ENCODE data around the gene UNC5CL.

UNC5CL gene

DNA sequence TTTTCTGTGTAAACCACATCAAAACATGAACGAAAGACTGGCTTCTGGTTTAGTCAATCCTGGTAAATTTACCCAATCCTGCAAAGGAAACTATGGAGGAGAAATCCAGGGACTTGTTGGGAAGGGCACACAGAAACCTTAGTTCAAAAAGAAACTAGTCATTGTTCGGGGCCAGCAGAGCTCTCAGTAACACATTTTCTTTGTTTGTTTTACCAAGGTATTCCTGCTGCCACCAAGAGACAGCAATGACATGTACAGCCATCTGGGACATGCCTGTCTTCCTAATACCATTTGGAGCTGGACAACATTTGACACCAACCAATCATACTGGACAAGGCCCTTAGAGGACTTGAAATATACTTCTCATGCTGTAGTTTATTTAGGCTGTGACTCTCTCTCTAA is 24.9 kb upstream of the UNC5CL start:
- DNase-seq (ENCODE audit: low spot score): no peak

DNA sequence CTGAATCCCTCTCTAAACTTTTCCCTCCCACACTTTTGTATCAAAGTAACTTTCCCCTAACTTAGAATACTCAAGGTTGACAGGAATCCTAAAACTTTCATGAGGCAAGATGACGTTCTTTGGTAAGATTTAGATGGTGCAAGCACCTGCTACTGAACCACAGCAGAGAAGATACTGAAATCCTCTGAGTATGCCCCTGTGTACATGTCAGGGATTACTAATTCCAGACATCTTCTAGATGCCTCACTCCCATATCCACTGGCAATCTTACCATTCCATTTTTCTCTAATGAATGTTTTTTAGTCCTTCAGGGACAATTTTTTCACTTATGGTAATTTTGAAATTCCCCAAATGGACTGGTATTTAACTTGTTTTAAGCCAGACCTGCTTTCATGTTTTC is 23.0 kb upstream of the UNC5CL start:
- DNase-seq (ENCODE audit: low spot score): no peak

DNA sequence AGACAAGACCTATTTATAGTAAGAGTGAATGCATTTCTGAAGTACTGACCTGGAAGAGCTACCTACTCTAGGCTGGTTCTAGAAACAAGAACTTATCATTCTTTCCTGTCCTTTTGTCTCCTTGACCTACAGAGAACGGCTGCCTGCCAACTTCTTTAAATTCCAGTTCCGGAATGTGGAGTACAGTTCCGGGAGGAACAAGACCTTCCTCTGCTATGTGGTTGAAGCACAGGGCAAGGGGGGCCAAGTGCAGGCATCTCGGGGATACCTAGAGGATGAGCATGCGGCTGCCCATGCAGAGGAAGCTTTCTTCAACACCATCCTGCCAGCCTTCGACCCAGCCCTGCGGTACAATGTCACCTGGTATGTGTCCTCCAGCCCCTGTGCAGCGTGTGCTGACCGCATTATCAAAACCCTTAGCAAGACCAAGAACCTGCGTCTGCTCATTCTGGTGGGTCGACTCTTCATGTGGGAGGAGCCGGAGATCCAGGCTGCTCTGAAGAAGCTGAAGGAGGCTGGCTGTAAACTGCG is 22.2 kb upstream of the UNC5CL start:
- DNase-seq (ENCODE audit: low spot score): no peak

DNA sequence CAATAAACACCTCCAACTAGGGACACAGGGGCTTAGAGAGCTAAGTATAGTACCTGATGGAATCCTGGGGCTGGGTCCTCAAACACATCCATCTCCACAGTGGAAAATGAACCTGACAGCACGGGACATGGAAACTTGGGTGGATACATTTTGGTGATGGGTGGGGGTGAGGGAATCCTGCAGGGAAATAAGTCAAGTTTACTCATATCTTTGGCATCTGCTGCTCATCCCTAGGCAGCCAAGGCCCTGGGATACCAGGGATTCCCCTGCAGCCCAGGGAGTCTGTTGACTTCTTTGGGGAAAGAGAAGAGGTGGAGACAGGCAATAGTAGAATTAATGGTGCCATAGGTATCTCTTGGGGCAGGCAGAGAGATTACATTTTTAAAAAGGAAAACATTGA is 20.5 kb upstream of the UNC5CL start:
- no peak for DNase-seq (ENCODE audit: low spot score)

DNA sequence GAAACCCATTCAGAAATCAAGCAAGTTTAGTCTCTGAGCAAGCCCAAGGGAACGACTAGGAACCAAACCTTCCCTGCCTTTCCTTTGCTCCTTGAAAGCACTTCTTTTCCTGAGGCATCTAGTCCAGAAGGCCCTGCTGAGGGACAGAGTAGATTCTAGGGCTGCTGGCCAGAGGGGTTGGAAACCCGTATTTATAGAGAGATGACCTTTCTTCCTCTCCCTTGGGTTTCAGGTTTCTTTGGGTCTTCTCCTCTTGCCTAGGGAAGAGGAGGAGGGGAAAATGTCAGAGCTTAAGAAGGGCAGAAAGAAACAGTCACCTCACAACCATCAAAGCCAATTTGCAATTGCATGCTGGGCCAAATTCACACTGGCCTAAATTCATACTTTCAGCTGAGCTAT is 19.8 kb upstream of the UNC5CL start:
- DNase-seq (ENCODE audit: low spot score): no peak

DNA sequence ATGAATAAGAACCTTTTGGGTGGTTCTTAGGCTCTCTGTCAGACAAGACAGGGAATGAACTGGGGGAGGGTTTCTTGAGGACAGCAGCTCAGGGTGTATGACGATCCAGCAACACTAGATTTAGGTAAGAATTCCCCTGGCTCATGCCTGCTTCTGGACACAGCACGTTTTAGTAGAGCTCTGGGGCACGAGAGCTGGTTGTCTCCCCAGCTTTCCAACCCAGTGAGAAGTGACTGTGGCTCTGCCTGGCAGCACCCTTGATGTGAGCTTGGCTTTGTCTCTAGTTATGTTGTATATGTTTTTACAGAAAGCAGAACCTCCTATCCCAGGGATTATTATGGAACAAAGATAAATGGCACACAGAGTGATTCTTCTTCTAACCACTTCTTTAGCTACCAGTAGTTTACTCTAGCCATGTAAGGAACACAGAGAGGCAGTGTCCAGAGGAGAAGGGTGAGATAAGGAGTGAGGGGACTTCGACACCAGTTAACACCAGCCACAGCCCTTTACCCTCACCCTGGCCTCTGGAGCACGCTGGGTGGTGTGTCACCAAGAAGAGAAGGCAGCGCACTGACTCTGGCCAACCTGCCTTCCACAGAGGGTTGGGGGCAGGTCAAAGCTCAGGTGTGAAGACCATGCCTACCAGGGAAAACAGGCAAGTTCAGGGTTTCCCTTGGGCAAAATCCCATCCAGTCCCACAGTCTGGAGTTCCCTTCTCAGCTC is 17.9 kb upstream of the UNC5CL start:
- no peak for DNase-seq (ENCODE audit: low spot score)

DNA sequence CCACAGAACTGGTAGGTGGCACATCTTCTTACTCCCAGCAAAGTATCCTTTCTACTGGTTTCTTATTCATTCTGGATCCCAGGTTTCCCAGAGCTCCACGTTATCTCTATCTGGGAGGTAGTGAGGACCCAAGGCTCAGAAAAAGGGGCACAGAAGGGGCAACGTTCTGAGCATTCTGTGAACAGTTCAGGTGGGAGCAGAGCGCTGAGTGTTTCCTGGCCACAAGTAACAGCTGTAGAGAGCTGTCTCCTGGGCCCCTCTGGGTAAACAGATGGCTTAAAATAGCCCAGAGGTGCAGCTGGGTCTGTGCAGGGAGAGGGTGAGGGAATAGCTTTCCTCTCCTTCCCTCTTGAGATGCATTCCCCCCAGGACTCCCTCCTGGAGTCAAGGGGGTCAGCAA is 16.1 kb upstream of the UNC5CL start:
- no peak for DNase-seq (ENCODE audit: low spot score)

DNA sequence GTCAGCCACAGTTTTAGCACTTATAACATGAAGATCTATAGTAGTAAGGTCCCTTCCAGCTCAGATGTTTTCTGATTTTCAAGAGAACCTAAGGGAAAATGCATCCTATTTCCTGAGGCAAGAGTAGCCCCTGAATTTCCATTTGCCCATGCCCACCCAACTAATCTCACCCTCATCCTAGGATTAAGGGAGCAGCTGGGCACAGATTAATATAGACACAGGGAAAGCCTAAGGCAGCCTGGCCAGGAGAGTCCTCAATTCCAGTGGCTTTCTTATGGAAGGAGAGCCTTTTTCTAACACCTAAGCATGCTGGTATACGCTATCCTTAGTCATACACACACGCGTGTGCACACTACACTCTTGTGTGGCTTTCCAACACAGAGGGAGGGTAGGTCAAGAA is 15.5 kb upstream of the UNC5CL start:
- no peak for DNase-seq (ENCODE audit: low spot score)

DNA sequence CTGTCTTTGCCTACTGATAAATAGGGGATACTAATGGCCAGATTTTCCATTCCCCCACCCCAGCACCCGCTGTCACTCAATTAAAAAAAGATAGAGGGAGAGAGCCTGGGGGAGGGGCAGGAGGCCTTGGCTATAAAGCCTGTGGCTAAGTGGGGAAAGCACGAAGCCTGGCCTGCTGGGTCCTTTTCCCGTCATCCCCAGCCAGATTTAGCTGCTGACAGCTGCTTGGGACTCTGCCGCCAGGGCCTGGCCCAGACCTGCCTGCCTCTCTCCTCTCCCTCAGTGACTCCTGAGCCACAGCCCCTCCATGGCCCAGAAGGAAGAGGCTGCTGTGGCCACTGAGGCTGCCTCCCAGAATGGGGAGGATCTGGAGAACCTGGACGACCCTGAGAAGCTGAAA is 14.0 kb upstream of the UNC5CL start, which contains the start of gene APOBEC2:
Gene APOBEC2, plus strand, starts transcription at position 162 of the 400 bp plus-strand sequence. Its CDS starts 146 bp downstream, at position 308.
- DNase-seq (ENCODE audit: low spot score): no peak

DNA sequence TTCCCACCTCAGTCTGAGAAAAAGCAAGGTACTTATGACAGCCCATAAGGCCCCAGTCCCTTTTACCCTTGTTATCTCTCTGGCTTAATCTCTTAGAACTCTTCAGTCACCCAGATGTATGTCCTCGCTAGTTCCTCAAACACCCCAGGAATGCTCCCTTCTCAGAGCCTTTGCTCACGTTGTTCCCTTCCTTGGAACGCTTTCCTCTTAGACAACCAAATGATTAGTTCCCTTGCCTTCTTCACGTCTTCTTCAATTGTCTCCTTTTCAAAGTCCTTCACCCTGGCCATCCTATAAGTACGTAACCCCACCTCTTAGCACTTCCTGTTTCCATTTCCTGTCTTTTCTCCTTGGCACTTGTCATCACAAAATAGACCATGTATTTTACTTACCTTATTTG is 12.9 kb upstream of the UNC5CL start:
- DNase-seq (ENCODE audit: low spot score): no peak

DNA sequence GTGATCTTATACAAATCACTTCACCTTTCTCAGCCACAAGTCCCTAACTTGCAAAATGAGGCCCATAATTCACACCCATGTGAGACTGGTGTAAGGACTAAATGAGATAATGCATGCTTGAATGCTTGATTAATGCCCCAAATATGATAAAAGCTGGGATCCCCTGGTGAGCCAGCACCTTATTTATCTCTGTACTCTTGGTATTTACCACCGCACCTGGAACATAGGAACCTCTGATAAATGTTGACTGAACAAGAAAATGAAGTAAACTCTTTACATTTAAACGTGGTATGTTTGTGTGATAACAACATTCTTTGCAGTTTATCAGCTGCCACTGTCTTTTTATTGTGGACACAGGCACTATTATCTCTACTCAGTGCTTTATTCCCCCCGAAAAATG is 11.5 kb upstream of the UNC5CL start:
- no peak for DNase-seq (ENCODE audit: low spot score)

DNA sequence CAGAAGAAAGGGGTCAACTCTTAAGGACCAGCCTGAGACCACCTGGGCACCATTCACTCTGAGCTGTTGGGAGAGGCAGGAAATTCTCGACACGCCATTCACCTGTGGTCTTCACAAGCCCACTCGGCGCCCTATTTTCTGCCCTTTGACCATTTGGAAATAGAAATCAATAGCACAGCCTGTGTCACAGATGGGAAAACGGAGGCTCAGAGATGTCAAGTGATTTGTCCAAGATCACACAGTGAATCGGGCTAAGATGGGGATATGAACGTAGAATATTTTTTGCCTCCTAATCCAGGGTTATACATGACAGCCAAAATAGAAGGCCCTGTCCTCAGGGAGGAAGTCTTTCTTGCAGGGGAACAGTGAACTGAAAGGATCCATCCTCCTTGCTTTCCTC is 10.9 kb upstream of the UNC5CL start:
- DNase-seq (ENCODE audit: low spot score): no peak

DNA sequence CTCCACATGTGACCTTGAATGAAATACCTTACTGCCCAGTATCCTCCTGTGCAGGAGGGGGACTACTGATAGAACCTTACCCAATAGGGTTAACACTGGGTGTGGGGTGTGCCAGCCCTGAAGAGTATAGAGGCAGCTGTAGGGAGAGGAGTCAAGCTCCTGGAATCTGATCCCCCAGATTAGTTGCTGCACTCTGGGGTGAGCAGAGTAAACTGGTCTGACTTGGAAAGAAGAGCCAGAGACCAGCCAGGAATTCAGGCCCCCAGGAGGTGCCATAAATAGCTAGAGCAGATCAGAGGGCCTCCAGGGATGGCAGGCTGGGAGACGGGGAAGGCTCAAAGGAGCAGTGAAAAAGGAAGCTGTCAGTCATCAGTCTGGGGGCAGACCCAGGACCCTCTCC is 10.5 kb upstream of the UNC5CL start:
- DNase-seq (ENCODE audit: low spot score): no peak

DNA sequence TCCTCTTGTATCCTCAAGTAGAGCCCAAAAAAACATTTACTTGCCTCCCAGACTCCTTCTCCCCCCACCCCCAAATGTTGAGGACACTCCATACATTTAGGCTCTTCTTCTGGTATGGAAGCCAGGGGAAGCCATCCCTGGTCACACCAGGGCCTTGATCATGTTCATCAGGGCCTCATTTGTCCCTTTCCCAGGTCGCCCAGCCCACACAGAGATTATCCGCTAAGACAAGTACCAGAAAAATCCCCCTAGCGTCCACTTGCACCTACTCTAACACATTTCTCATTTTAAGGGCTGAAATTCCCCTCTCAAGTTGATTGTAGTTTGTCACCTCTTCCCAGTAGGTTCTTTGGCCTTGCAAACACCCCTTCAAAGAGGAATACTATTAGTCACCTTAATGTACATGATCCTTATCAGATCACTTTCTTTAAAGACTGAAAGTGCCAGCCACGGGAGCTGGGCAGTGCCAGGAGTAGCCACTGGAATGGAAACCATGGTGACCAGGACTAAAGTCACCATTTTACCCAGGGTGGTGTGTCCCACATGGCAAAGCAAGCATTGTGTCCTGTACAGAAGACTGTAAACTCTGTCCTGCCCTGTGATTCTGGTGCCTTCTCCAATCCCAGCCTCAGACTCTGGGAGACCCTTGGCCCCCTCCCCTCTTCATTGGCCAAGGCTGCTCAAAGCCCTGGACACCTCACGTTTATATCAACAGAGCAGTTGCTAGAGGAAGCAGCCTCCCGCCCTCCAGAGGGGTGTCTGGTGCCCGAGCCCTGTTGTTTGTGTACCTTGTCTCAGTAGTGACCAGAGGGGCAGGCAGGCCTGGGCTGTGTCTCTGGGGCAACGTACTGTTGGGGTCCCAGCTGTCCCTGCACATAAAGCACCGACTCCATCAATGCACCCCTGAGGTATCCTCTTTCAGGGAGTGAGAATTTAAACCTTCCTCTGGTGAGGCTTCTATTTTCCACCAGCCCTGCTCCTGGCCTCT is 9.0 kb upstream of the UNC5CL start:
- no peak for DNase-seq (ENCODE audit: low spot score)

DNA sequence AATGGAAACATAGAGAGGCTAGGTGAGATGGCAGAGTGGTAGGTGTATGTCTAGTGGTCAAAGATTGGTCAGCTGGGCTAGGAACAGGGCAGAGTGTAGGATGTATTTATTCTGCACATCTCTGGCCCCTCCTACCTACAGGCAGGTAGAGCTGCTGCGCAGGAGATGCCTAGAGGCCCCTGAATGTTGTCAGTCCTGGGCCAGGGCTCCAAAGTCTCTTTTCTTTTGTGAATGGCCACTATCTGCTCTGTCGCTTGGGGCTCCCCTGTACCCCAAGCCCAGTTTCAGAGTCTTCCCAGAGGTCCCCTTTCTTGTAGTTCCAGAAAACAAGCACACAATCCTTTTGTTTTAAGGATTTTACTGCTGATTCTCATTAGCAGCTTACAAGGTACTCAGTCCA is 8.3 kb upstream of the UNC5CL start:
- DNase-seq (ENCODE audit: low spot score): no peak

DNA sequence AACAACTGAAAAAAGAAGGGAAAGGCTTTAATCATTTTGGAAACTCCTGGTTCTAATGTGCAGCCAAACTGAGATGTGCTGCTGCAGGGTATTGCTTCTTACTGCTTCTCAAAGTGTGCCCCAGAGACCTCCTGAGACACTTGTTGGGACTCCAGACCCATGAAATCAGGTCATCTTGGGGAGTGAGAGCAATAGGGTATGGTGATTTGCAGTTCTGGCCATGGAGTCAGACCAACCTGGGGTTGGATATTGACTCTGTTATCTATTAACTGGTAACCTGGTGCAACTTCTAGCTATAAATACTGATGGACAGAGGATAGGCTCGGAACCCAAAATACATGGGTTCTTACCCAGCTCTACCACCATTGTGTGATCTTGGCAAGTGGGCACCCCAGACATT is 7.1 kb upstream of the UNC5CL start:
- DNase-seq (ENCODE audit: low spot score): no peak

DNA sequence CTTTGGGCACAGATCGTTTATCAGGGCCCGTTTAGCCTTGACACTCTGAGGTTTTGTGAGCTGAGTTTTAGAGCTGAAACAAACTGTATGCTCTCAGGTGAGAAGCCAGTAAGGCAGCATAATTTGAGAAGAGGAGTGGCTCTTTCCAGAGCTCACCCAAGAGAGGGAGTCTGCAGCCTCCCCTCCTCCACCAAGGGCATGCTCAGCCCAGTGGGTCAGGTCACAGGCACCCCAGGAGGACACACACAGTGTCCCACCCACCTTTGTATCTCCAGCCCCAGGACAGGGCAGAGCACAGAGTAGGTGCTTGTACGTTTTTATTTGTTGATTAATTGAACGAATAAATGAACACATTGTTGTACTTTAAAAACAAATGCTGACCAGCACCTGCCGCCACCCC is 6.6 kb upstream of the UNC5CL start:
- no peak for DNase-seq (ENCODE audit: low spot score)

DNA sequence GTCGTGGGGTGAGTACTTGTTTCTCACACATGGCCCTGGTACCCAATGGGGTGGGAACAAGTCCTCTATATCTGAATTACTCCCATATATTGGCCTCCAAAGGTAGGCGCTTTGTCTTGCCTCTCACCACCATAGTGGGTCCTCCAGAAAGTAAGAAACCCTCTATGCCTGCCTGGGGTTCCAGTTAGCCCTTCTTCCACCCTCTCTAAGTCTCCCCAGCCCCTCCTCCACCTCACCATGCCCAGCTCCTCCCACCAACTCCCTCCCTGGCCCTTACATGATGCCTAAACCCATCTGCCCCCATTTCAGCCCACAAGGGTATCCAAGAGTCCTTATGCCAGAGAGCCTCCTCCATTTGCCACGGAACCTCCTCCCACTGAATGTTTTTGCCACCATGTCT is 4.1 kb upstream of the UNC5CL start:
- no peak for DNase-seq (ENCODE audit: low spot score)

DNA sequence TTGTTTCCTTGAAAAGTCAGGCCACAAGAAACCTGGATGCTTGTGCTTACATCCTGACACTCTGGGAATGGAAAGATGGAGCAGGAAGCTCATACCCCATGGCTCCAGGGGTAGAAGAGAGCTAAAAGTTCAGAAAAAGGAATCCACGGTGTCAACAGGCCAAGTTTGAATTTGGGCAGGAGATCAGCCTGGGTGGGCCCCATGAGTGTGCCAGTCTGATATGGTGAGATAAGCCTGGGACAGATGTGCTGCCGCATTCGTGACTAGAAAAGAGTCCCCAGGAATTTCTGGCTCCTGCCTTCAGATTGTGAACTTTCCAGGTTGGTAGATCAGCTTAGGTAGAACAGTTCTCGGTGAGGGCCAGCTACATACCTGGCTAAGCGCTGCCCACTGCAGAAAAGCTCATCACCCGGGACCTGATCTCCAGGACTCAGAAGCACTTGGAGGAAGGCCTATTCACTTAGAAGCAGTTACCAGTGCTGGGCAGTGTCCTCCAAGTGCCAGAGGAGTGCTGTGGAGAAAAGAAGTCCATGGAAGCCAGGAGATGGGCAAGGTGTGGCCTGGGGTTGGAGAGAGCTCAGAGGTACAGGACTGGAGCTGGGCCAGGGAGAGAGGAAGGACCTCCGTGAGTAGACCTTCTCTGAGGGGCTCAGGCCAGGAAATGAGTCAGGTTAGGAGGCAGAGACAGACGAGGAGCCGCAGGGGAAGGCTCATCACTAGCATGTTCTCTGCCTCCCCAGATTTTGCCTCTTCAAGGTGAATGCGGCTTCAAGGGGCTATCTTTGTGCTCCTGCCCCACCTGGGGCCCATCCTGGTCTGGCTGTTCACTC is 3.4 kb upstream of the UNC5CL start, which contains the start of gene TSPO2:
Gene TSPO2, plus strand, starts transcription at position 242 of the 830 bp plus-strand sequence. Its CDS starts 519 bp downstream, at position 761.
- DNase-seq (ENCODE audit: low spot score): no peak

DNA sequence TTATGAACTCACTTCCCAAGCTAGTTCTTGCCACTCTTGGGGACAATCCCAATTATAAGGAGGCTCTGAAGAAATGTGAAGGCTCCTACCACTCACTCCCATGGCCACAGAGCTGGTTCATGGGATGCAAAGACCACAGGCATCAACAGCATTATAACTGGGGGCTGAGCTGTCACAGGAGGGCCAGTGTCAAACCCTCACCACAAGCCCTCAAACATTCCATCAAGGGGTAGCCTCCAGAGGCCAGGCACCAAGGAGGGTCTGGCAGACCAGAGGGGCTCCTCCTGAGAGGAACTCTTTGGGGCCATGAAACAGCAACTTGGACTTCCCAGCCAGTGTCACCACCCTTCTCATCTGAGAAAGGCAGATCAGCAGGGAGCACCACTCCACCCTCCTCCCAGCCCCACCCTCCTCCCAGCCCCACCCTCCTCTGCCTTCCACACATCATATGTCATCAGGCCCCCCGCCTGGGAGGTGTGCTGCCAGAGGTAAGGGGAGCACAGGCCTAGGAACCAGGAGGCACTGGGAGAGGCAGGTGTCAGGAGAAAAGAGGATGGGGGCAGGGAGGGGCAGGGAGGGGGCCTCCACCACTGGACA is 2.0 kb upstream of the UNC5CL start:
- no peak for DNase-seq (ENCODE audit: low spot score)

DNA sequence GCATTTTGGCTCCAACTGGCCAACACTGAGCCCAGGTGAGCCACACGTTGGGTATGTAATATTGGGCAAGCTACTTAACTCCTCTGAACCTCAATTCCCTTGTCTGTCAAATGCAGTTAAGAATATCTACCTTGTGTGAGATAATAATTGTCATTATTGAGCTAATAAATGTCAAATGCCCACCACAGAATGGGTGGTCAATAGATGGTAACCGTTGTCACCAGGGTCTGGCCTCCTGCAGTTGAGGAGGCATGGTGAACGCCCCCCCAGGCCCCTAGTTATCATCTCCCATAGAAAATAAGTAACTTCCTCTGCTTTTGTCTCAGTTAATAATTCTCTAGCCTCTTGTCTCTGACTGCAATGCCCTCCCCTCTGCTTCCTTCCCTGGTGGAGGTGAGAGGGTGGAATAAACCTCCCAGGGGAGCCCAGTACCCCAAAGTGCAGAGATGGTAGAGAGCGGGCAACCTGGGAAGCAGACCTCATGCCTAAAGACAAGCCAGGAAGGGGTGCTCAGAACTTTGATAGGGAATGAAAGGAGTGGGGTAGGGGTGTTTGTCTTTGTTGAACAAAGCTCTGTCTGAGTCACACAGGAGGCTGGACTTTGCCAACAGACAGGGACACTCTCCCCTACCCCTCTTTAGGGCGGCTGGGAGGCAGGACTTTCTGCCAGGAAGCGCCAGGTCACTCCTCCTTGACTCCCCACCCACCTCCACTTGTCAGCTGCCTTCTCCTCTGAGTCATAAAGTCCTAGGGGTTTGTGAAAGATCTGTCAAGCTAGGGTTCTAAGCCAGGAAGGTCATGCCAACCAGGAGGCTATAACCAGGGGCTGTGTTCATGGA is 1.3 kb upstream of the UNC5CL start:
- DNase-seq (ENCODE audit: low spot score): no peak

Data from CD4-positive, alpha-beta T cell treated with Interleukin-15 for 4 hours (primary cell).